Central memory CD8-positive, alpha-beta T cell (primary cell): Measurements from ENCODE around the gene NPIPA3.
"Not testable (repeated sequence)": the region's sequence is repeated elsewhere in the genome, so short reads cannot be mapped to it uniquely, and the experiment has no call there.

Experiments
- ATAC-seq: fragments of 150-1000 bp; cut with Tn5 transposase; replicated peaks from 2 replicates; pipeline ENCODE4 v1.10.0; 2022; ENCODE audit warnings: mild to moderate bottlenecking, moderate FRiP score, moderate number of reproducible peaks; ENCODE audit not compliant: poor library complexity, severe bottlenecking; ENCODE audit errors: extremely low read depth
- DNase-seq, 2 donors: peaks; one replicate each; pipeline ENCODE4 v3.0.0; 2021; ENCODE audit warnings: low spot score in 2 of 2
- H3K27ac Mint-ChIP-seq: one replicate; pipeline ENCODE4 v1.8.0; 2022; ENCODE audit warnings: low read depth, mild to moderate bottlenecking, moderate library complexity, mixed read lengths
- H3K27me3 Mint-ChIP-seq: one replicate; pipeline ENCODE4 v1.8.0; 2022; ENCODE audit warnings: mixed read lengths
- H3K36me3 Mint-ChIP-seq: one replicate; pipeline ENCODE4 v1.8.0; 2022; ENCODE audit warnings: mild to moderate bottlenecking, moderate library complexity, mixed read lengths; ENCODE audit not compliant: insufficient read depth
- H3K4me1 Mint-ChIP-seq: one replicate; pipeline ENCODE4 v1.8.0; 2022; ENCODE audit warnings: mixed read lengths
- H3K4me3 Mint-ChIP-seq: one replicate; pipeline ENCODE4 v1.8.0; 2022; ENCODE audit warnings: mild to moderate bottlenecking, moderate library complexity, mixed read lengths
- H3K9me3 Mint-ChIP-seq: one replicate; pipeline ENCODE4 v1.8.0; 2022; ENCODE audit warnings: mixed read lengths

The NPIPA3 gene

GRCh38 chr16:14682121-14682520, 21.1 kb upstream of the NPIPA3 start:
- Mint-ChIP-seq H3K36me3 (peaks cover 1% of the 10 kb centered on the region), H3K27ac (no peak overlapping the region), H3K9me3 (no peaks in the 10 kb centered on the region), H3K4me3 (no peak overlapping the region), H3K4me1 (no peaks in the 10 kb centered on the region), H3K27me3 (peaks cover 28% of the 10 kb centered on the region)
- DNase-seq (no peak), ATAC-seq (no peak)

GRCh38 chr16:14685870-14686793, 17.1 kb upstream of the NPIPA3 start:
- H3K4me3 Mint-ChIP-seq, H3K36me3 Mint-ChIP-seq, DNase-seq, H3K4me1 Mint-ChIP-seq, H3K27me3 Mint-ChIP-seq, H3K9me3 Mint-ChIP-seq, ATAC-seq, H3K27ac Mint-ChIP-seq: not testable (repeated sequence)

DNA sequence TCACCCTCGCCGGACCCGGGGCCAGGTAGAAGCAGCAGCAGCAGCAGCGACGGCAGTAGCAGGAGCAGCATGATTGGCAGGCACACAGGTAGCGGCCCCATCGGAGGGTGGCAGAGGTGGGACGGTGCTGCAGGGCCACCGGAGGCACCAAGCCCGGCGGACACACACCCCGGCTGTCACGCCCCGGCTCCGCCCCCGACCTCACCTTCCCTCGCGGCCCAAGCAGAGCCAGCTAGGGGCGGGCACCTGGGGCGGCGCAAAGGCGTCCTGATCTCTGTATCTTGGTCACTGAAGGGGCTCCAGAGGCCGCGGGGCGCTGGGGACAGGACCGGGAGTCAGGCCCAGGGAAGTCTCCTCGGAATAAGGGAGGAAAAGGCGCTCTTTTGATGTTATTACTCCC, 9.1 kb upstream of the NPIPA3 start, which contains the start of gene PLA2G10:
Gene PLA2G10, minus strand, starts transcription at position 180 of the 400 bp plus-strand sequence. Its CDS starts 79 bp downstream, at position 101.
- not testable (repeated sequence) for H3K4me3 Mint-ChIP-seq, H3K9me3 Mint-ChIP-seq, H3K4me1 Mint-ChIP-seq, DNase-seq, H3K36me3 Mint-ChIP-seq, H3K27ac Mint-ChIP-seq, ATAC-seq, H3K27me3 Mint-ChIP-seq

DNA sequence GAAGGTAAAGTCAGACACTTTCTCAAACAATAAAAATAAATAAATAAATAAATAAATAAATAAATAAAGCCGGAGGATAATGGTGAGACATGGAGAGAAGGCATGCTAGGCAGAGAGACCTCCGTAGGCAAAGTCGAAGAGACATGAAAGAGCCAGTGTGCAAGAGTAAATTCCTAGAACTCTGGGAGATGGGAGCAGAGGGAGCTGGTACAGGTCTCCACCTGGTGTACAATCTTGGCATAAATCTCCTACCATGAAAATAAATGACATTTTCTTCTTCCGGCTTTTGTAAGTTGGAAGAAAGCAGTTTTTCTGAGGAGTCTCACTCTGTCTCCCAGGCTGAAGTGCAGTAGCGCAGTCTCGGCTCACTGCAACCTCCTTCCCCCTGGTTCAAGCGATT, 1.4 kb upstream of the NPIPA3 start:
- DNase-seq, ATAC-seq, H3K4me1 Mint-ChIP-seq, H3K9me3 Mint-ChIP-seq, H3K27me3 Mint-ChIP-seq, H3K27ac Mint-ChIP-seq, H3K36me3 Mint-ChIP-seq, H3K4me3 Mint-ChIP-seq: not testable (repeated sequence)

GRCh38 chr16:14702672-14703071, 539 bp upstream of the NPIPA3 start:
- H3K27ac Mint-ChIP-seq, H3K4me1 Mint-ChIP-seq, H3K36me3 Mint-ChIP-seq, H3K4me3 Mint-ChIP-seq, DNase-seq, ATAC-seq, H3K27me3 Mint-ChIP-seq, H3K9me3 Mint-ChIP-seq: not testable (repeated sequence)

DNA sequence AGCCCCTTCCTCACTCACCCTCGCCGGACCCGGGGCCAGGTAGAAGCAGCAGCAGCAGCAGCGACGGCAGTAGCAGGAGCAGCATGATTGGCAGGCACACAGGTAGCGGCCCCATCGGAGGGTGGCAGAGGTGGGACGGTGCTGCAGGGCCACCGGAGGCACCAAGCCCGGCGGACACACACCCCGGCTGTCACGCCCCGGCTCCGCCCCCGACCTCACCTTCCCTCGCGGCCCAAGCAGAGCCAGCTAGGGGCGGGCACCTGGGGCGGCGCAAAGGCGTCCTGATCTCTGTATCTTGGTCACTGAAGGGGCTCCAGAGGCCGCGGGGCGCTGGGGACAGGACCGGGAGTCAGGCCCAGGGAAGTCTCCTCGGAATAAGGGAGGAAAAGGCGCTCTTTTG, 30.0 kb downstream of the NPIPA3 start:
- H3K27ac Mint-ChIP-seq, ATAC-seq, H3K27me3 Mint-ChIP-seq, H3K36me3 Mint-ChIP-seq, H3K9me3 Mint-ChIP-seq, DNase-seq, H3K4me1 Mint-ChIP-seq, H3K4me3 Mint-ChIP-seq: not testable (repeated sequence)

DNA sequence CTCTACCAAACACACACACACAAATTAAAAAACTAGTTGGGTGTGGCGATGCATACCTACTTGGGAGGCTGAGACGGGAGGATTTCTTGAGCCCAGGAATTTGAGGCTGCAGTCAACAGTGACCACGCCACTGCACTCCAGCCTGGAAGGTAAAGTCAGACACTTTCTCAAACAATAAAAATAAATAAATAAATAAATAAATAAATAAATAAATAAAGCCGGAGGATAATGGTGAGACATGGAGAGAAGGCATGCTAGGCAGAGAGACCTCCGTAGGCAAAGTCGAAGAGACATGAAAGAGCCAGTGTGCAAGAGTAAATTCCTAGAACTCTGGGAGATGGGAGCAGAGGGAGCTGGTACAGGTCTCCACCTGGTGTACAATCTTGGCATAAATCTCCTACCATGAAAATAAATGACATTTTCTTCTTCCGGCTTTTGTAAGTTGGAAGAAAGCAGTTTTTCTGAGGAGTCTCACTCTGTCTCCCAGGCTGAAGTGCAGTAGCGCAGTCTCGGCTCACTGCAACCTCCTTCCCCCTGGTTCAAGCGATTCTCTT, 37.7 kb downstream of the NPIPA3 start:
- not testable (repeated sequence) for H3K36me3 Mint-ChIP-seq, H3K27ac Mint-ChIP-seq, ATAC-seq

GRCh38 chr16:14741794-14742193, 38.6 kb downstream of the NPIPA3 start:
- H3K27ac Mint-ChIP-seq, H3K9me3 Mint-ChIP-seq, ATAC-seq, DNase-seq, H3K4me3 Mint-ChIP-seq, H3K36me3 Mint-ChIP-seq, H3K27me3 Mint-ChIP-seq, H3K4me1 Mint-ChIP-seq: not testable (repeated sequence)

More for the DNA sequence above, 37.7 kb downstream of the NPIPA3 start:
- H3K4me1 Mint-ChIP-seq, DNase-seq, H3K4me3 Mint-ChIP-seq, H3K27me3 Mint-ChIP-seq, H3K9me3 Mint-ChIP-seq: not testable (repeated sequence)

DNA sequence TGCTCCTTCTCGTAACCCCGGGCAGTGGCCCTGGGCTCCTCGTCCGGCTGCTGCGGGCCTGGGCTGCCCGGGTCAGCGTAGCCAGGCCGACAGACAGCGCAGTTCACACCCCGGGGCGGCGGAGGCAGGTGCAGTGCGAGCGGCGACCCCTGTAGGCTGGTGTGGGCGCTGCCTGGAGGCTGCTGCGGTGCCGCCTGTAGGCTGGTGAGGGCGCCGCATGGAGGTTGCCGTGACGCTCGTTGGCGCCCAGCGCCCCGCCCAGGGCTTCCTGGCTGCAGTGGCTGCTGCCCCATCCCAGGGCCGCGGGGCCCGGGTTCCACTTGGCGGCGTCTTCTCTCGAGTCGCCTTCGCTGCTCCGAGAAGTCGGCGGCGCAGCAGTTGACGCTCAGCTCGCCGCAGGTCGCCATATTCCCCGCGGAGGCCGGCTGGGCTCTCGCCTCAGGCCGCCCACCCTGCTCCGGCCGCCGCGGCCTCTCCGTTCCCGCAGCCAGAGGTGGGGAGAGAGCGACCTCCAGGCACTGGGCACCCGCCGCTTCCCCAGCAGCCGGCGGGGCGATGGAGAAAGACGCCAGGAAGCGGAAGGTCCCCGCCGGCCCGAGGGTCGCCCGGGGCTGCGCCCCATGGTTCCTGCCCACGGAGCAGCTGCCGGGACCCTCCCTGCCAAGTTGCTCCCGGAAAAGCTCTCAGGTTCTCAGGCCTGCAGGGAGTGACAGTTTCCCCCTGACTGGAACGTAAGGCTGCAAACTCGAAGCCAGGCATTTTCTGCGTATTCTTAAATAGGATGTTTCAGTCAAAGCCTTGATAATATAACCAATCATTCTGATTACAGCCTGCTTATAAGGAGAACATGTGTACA, 39.3 kb downstream of the NPIPA3 start, which contains the start of gene NPIPA2:
Gene NPIPA2, plus strand, starts transcription at position 261 of the 856 bp plus-strand sequence. CDS start 5,533 bp downstream, outside the sequence.
- not testable (repeated sequence) for H3K27ac Mint-ChIP-seq, H3K4me1 Mint-ChIP-seq, H3K36me3 Mint-ChIP-seq, H3K4me3 Mint-ChIP-seq, DNase-seq, H3K27me3 Mint-ChIP-seq, H3K9me3 Mint-ChIP-seq
- peak; percentile 100 for ATAC-seq

DNA sequence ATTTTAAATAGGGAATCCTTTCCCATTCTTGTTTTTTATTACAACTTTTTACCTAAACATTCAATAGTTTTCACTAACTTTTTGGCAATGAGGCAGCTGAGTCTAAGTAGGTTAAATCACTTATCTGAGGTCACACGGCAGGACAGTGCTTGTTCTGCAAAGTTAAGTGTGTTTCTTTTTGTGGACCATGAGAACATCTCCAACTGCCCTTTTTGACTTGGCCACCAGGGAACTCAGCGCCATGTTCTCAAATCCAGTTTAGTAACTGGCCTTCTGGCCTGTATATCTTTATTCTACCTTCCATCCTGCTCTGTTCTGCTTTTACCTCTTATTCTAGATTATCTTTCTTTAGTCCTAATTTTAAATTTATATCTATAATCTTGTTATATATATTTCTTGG, 70.4 kb downstream of the NPIPA3 start:
- H3K4me1 Mint-ChIP-seq, H3K36me3 Mint-ChIP-seq, H3K27ac Mint-ChIP-seq, H3K27me3 Mint-ChIP-seq, H3K9me3 Mint-ChIP-seq, H3K4me3 Mint-ChIP-seq, ATAC-seq, DNase-seq: not testable (repeated sequence)

- not testable (repeated sequence) for H3K4me3 Mint-ChIP-seq, H3K36me3 Mint-ChIP-seq, DNase-seq, H3K27me3 Mint-ChIP-seq, H3K9me3 Mint-ChIP-seq, H3K4me1 Mint-ChIP-seq, ATAC-seq, H3K27ac Mint-ChIP-seq
These were observed 72.4 kb downstream of the NPIPA3 start for GRCh38 chr16:14775624-14776023.
